GM06990 (cell line): ENCODE results near the gene PRMT1.

ENCODE experiments used
- DNase-seq: peaks from one replicate; pipeline ENCODE4 v3.0.0-alpha.2; 2011; ENCODE audit not compliant: insufficient read length; ENCODE audit errors: extremely low read depth
- H3K27me3 ChIP-seq: replicated peaks from 2 replicates; pipeline ENCODE4 v1.6.0; 2011; ENCODE audit warnings: low read length; ENCODE audit not compliant: control insufficient read depth, insufficient read depth
- H3K36me3 ChIP-seq: 2 replicates; pipeline ENCODE4 v1.5.1; 2011; ENCODE audit warnings: low read length; ENCODE audit not compliant: control insufficient read depth, insufficient read depth
- H3K4me3 ChIP-seq: replicated peaks from 2 replicates; pipeline ENCODE4 v1.5.1; 2011; ENCODE audit warnings: low read depth, mild to moderate bottlenecking, control low read depth, low read length
- TF ChIP-seq, protein P1 (sequence below): IDR thresholded peaks from 2 replicates; pipeline ENCODE4 v1.5.1; 2011; ENCODE audit warnings: low read length, control low read depth, mild to moderate bottlenecking, inconsistent platforms; ENCODE audit not compliant: insufficient read depth, poor library complexity, severe bottlenecking

The PRMT1 gene

DNA sequence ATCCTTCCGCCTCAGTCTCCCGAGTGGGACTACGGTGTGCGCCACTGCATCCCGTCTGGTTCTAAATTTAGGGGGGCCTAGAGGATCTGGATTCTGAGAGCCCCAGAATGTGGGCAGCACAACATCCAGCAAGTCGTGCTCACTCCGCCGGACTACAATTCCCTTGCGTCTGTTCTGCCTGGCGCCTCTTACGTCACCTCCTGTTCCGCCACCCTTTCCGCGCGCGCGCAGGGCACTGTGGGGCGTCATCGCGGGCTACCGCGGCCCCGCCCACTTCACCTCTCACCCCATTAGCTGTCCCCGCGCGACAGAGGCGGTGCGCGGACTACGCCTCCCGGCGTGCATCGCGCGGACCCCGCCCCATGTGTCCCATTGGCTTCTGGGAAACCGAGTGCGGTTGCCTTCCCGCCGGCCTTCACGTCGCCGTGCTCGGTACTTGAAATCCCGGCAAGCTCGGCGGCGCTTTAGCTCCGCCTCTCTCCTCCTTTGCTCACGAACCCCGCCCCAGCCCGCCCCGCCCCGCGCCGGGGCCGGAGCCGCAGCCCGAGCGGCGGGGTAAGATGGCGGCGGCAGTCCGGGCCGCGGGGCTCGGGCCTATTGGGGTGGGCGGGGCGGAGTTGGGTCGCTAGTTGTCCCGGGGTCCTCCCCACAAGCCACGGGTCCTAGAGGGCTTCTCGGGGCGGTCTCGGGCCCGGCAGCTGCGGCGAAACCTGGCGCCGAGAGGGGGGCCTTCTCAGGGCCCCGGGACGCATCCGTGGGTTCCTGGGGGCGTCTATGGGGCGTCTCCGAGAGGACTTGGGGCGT is 35.2 kb upstream of the PRMT1 start, which contains the start of gene SCAF1:
TSS of gene SCAF1 (plus strand) at position 522 of the 804 bp plus-strand sequence. CDS start 2,818 bp downstream, outside the sequence.
- peak; percentile 100 for DNase-seq
- TF ChIP-seq, protein P1, sequence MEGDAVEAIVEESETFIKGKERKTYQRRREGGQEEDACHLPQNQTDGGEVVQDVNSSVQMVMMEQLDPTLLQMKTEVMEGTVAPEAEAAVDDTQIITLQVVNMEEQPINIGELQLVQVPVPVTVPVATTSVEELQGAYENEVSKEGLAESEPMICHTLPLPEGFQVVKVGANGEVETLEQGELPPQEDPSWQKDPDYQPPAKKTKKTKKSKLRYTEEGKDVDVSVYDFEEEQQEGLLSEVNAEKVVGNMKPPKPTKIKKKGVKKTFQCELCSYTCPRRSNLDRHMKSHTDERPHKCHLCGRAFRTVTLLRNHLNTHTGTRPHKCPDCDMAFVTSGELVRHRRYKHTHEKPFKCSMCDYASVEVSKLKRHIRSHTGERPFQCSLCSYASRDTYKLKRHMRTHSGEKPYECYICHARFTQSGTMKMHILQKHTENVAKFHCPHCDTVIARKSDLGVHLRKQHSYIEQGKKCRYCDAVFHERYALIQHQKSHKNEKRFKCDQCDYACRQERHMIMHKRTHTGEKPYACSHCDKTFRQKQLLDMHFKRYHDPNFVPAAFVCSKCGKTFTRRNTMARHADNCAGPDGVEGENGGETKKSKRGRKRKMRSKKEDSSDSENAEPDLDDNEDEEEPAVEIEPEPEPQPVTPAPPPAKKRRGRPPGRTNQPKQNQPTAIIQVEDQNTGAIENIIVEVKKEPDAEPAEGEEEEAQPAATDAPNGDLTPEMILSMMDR: no peak
- H3K36me3 ChIP-seq: peaks cover 10% of the 10 kb centered on the region
- no peaks in the 10 kb centered on the region for H3K27me3 ChIP-seq
- H3K4me3 ChIP-seq: peak within 1 kb of the TSS; percentile 82

DNA sequence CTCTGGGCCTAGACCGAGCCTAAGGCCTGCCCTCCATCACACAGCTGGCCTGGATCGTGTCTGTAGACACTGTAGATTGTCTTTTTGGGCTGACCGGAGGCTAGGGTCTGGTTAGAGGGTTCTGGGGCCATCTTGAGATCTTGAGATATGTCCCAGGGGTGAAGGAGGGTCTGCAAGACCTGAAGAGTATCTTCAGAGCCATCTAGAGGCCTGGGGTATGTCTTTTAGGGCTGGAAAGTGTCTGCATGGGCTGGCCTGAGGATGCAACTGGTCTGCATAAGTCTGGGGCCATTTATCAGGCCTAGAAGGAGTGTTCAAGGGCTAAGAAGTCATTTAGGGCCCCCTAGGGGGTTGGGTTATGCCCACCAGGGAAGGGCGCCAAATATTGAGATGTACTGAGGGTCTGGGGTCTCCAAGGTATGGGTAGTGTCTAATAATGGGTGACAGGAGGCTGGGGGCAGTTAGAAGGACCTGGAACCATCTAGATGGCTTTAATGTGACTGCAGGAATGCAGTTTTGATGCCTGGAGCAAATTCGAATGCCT is 34.5 kb upstream of the PRMT1 start:
- Histone ChIP-seq H3K27me3 (no peaks in the 10 kb centered on the region), H3K36me3 (peaks cover 13% of the 10 kb centered on the region), H3K4me3 (peak overlapping the region; percentile 82)
- DNase-seq: no peak
- TF ChIP-seq, protein P1: no peak

DNA sequence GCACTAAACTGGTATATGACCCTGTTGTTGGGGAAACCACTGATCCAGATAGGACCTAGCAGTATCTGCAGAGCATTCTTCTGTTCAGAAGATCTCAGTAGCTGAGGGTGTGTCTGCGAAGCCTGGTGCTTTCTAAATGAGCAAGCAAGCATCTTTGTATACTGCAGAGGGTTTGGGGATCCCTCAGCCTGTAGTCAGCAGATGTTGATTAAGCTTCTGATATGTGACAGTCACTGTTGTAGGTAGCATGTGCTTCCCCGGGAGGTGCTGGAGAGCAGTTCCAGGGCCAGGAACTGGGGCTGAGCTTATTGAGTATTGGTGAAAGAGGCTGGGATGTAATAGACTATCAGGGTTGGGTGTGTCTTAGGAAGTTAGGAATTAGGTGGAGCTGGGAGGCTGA is 33.6 kb upstream of the PRMT1 start:
- Histone ChIP-seq H3K36me3 (peaks cover 13% of the 10 kb centered on the region), H3K27me3 (no peaks in the 10 kb centered on the region), H3K4me3 (peak overlapping the region; percentile 16)
- TF ChIP-seq, protein P1: no peak
- no peak for DNase-seq

DNA sequence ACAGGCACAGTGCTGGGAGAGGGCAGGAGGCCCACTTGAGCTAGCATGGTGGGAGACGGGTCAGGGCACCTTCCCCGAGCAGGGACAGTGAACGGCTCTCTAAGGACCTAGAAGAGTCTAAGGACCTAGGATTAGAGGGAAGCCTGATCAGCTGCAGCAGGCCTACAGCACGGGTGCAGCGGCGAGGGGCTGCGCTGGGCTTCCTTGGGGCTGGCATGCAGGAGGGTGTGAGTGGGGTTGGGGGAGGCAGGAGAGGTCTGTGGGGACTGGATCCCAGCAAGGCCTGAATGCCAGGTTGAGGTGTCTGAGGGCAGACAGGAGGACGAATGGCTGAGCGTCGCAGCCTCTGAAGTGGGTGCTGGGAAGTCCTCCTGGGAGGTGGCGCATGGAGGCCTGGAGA is 31.5 kb upstream of the PRMT1 start:
- TF ChIP-seq, protein P1: no peak
- Histone ChIP-seq H3K27me3 (no peaks in the 10 kb centered on the region), H3K36me3 (peaks cover 22% of the 10 kb centered on the region), H3K4me3 (no peak overlapping the region)
- no peak for DNase-seq

DNA sequence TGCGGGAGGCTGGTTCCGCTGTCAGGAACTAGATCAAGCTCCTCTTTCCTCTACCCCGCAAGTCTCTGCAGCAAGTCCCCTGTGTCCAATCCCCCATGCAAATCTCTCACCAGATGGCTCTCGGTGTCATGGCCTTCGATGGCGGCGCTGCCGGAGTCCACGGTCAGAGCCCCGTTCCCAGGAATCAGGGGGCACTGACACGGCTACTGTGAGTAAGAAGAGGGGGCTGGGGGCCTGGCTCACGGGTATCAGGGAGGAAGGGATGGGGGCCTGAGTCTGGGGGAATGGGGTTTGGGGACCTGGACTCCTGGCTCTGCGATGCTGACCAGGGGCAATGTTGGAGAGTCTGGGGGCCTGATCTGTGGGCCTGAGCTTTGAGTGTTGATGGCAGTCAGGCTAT is 31.1 kb upstream of the PRMT1 start:
- no peak overlapping the region for H3K4me3 ChIP-seq
- DNase-seq: no peak
- H3K36me3 ChIP-seq: peaks cover 23% of the 10 kb centered on the region
- no peaks in the 10 kb centered on the region for H3K27me3 ChIP-seq
- TF ChIP-seq, protein P1: no peak
